C4-2B (cell line): ENCODE measurements around the gene EVA1A.

Experiments used
- CTCF ChIP-seq: fragments of 450-650 bp; conservative IDR thresholded peaks from 2 replicates; pipeline ENCODE4 v1.5.1; 2017; ENCODE audit warnings: mild to moderate bottlenecking
- ZFX ChIP-seq: fragments of 450-650 bp; IDR thresholded peaks from 2 replicates; pipeline ENCODE4 v1.6.1; 2017

GRCh38 chr2:75528221-75528977 is 32.3 kb downstream of the EVA1A start:
- TF ChIP-seq CTCF, result no peak
- TF ChIP-seq ZFX, result no peak
